HepG2 (cell line): Measurements from ENCODE around the gene KSR1. TPM values are rescaled to one million over a fixed set of nuclear protein-coding genes. Genes with fewer than 3 reads are reported as not detected.

Experiments
- EP300 ChIP-seq, 3 experiments: sonication (generic) in 1 of 3; formaldehyde crosslinking in 1 of 3; IDR thresholded peaks; 2 replicates each; pipeline versions ENCODE4 v1.5.1 to v1.6.1; 2011 to 2020; ENCODE audit warnings: low read depth in 2 of 3, low read length in 2 of 3, borderline replicate concordance in 1 of 3, improper control_type of control experiment in 1 of 3, mild to moderate bottlenecking in 1 of 3, missing genetic modification reagents in 1 of 3, moderate library complexity in 1 of 3
- ERF ChIP-seq: IDR thresholded peaks from 2 replicates; pipeline ENCODE4 v1.6.1; 2018; ENCODE audit warnings: missing biosample characterization, missing genetic modification reagents
- HES4 ChIP-seq: sonication (generic); formaldehyde crosslinking; IDR thresholded peaks from 2 replicates; pipeline ENCODE4 v1.9.0; 2021; ENCODE audit warnings: mild to moderate bottlenecking, missing genetic modification reagents, borderline replicate concordance
- MBNL3 ChIP-seq: fragments of 250-450 bp; sonication (Bioruptor Pico); conservative IDR thresholded peaks from 2 replicates; pipeline ENCODE4 v1.8.0; 2022; ENCODE audit warnings: mild to moderate bottlenecking, inconsistent platforms
- MTA1 ChIP-seq: sonication (generic); formaldehyde crosslinking; IDR thresholded peaks from 2 replicates; pipeline ENCODE4 v1.4.0; 2020; ENCODE audit warnings: missing genetic modification reagents, mild to moderate bottlenecking, borderline replicate concordance
- SPEN ChIP-seq: sonication (generic); formaldehyde crosslinking; IDR thresholded peaks from 2 replicates; pipeline ENCODE4 v1.5.1; 2020; ENCODE audit warnings: low read depth, mild to moderate bottlenecking, missing genetic modification reagents
- TEAD3 ChIP-seq: optimal IDR thresholded peaks from 2 replicates; pipeline ENCODE3; 2016; ENCODE audit warnings: borderline replicate concordance
- U2AF1 ChIP-seq: fragments of 200-400 bp; formaldehyde crosslinking; optimal IDR thresholded peaks from 2 replicates; pipeline ENCODE3; 2017; ENCODE audit warnings: mild to moderate bottlenecking, low read depth, low read length
- XRCC5 ChIP-seq: fragments of 200-400 bp; formaldehyde crosslinking; optimal IDR thresholded peaks from 2 replicates; pipeline ENCODE3; 2017; ENCODE audit warnings: mild to moderate bottlenecking, low read length
- ZBTB38 ChIP-seq: sonication (generic); formaldehyde crosslinking; IDR thresholded peaks from 2 replicates; pipeline ENCODE4 v1.5.1; 2020; ENCODE audit warnings: mild to moderate bottlenecking, missing genetic modification reagents
- ZMYM4 ChIP-seq: sonication (generic); formaldehyde crosslinking; IDR thresholded peaks from 2 replicates; pipeline ENCODE4 v1.8.1; 2023; ENCODE audit warnings: mild to moderate bottlenecking, missing genetic modification reagents
- ZNF543 ChIP-seq: sonication (generic); formaldehyde crosslinking; IDR thresholded peaks from 2 replicates; pipeline ENCODE4 v1.4.0; 2020; ENCODE audit warnings: mild to moderate bottlenecking, missing genetic modification reagents
- ZNF564 ChIP-seq: sonication (generic); formaldehyde crosslinking; IDR thresholded peaks from 2 replicates; pipeline ENCODE4 v1.8.1; 2023; ENCODE audit warnings: mild to moderate bottlenecking, missing genetic modification reagents
- ZNF629 ChIP-seq: sonication (generic); formaldehyde crosslinking; conservative IDR thresholded peaks from 2 replicates; pipeline ENCODE4 v1.5.0; 2020; ENCODE audit warnings: missing genetic modification reagents
- ZNF879 ChIP-seq: sonication (generic); formaldehyde crosslinking; IDR thresholded peaks from 2 replicates; pipeline ENCODE4 v1.8.1; 2023; ENCODE audit warnings: missing genetic modification reagents
- ZNF883 ChIP-seq: sonication (generic); formaldehyde crosslinking; IDR thresholded peaks from 2 replicates; pipeline ENCODE4 v1.5.1; 2020; ENCODE audit warnings: mild to moderate bottlenecking, missing genetic modification reagents; ENCODE audit errors: not compliant biosample characterization
- polyA plus RNA-seq, 8 experiments: library from polyadenylated mRNA; depleted of rRNA in 3 of 8; stranded (reverse) in 7 of 8; unstranded in 1 of 8; fragments of >200 nt; fragmentation: Illumina TruSeq in 4 of 8; extraction: Trizol in 4 of 8; gene quantifications; 2 replicates each; pipeline versions ENCODE4 v1.2.1 to v1.2.3, GENCODE V29; 2011 to 2016; ENCODE audit warnings: low read depth in 4 of 8, missing spikeins in 1 of 8, mixed read lengths in 1 of 8; ENCODE audit not compliant: insufficient read depth in 1 of 8
- total RNA-seq, 5 experiments: library from RNA; depleted of rRNA; stranded (reverse); fragments of >200 nt; fragmentation: Illumina TruSeq; extraction: Trizol; gene quantifications; 2 replicates each; pipeline ENCODE4 v1.2.3, GENCODE V29; 2016; ENCODE audit warnings: low read depth in 1 of 5
- TF ChIP-seq, protein P1 (sequence below): sonication (generic); formaldehyde crosslinking; conservative IDR thresholded peaks from 2 replicates; pipeline ENCODE4 v1.4.0; 2020; ENCODE audit warnings: missing genetic modification reagents
- TF ChIP-seq, protein P2 (sequence below): sonication (generic); formaldehyde crosslinking; IDR thresholded peaks from 2 replicates; pipeline ENCODE4 v1.5.0; 2020; ENCODE audit warnings: missing genetic modification reagents
- TF ChIP-seq, protein P3 (sequence below): IDR thresholded peaks from 2 replicates; pipeline ENCODE4 v1.6.1; 2018; ENCODE audit warnings: missing genetic modification reagents
- TF ChIP-seq, protein P4 (sequence below): sonication (generic); formaldehyde crosslinking; IDR thresholded peaks from 2 replicates; pipeline ENCODE4 v1.4.0; 2020; ENCODE audit warnings: missing genetic modification reagents, borderline replicate concordance
- TF ChIP-seq, protein P5 (sequence below): sonication (generic); formaldehyde crosslinking; IDR thresholded peaks from 2 replicates; pipeline ENCODE4 v1.5.0; 2020; ENCODE audit warnings: missing genetic modification reagents, mild to moderate bottlenecking, borderline replicate concordance

The KSR1 gene
- total and polyA plus RNA-seq, 2 of the 13 experiments (the other 11 are each of a cell fraction or from before 2014, with no cell fraction given): 10.1 to 16.6 TPM

DNA sequence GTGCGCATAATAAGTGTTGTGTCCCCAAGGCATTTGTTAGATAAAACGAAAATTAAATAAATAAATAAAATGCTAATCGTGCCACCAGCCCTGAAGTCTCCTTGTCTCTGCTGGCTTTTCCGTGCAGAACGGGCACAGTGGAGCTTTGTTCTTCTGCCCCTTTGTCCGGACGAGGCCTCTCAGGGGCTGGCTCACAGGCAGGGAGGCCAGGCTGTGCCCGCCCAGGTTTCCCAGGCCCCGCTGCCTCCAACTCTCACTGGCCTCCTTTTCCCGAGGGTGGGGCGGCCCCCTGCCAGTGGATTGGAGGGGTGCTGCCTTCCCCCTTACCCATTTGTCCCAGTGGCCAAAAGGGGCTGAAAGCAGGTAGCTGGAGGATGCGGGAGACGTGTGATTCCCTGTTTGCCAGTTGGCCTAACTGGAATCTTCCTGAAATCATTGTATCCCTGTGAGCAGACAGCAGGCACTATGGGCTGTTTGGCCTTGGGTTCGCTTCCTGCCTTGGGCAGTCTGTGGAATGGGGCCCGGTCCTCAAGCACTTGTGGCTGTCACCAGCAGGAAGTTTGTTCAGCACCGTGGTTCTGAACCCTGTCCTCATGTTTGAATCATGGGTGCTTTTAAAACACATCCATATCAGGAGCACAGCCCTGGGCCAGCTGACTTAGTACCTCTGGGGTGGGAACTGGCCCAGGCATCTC lies 64.4 kb downstream of the KSR1 start (continued):
- TF ChIP-seq MBNL3 (CRISPR knock-in tag) (no peak), EP300 (IDR thresholded peaks at IDR 0.05; ENCODE audit: low read depth in 2 of 2, low read length in 2 of 2) (no peak), EP300 (CRISPR knock-in tag; IDR thresholded peaks at IDR 0.05; ENCODE audit: borderline replicate concordance) (no peak), ZNF879 (no peak), SPEN (CRISPR knock-in tag) (peak; percentile 61; the same call in 1 of the 2 replicates), HES4 (CRISPR knock-in tag) (no peak), U2AF1 (peak; percentile 53), ZNF564 (CRISPR knock-in tag) (peak; percentile 18; the same call in 1 of the 2 replicates), ZBTB38 (CRISPR knock-in tag) (peak; percentile 36; the same call in 1 of the 2 replicates), ZNF629 (CRISPR knock-in tag) (peak; percentile 72), ERF (0 out of 2 replicates have a peak, but pooled peaks have one; percentile 28), ZNF543 (CRISPR knock-in tag) (peak; percentile 79), ZMYM4 (CRISPR knock-in tag) (no peak), ZNF883 (no peak), XRCC5 (peak; percentile 82), TEAD3 (CRISPR knock-in tag) (peak; percentile 49), MTA1 (CRISPR knock-in tag) (no peak)
- TF ChIP-seq, protein P1, sequence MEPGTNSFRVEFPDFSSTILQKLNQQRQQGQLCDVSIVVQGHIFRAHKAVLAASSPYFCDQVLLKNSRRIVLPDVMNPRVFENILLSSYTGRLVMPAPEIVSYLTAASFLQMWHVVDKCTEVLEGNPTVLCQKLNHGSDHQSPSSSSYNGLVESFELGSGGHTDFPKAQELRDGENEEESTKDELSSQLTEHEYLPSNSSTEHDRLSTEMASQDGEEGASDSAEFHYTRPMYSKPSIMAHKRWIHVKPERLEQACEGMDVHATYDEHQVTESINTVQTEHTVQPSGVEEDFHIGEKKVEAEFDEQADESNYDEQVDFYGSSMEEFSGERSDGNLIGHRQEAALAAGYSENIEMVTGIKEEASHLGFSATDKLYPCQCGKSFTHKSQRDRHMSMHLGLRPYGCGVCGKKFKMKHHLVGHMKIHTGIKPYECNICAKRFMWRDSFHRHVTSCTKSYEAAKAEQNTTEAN: no peak
- TF ChIP-seq, protein P2, sequence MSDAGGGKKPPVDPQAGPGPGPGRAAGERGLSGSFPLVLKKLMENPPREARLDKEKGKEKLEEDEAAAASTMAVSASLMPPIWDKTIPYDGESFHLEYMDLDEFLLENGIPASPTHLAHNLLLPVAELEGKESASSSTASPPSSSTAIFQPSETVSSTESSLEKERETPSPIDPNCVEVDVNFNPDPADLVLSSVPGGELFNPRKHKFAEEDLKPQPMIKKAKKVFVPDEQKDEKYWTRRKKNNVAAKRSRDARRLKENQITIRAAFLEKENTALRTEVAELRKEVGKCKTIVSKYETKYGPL (CRISPR knock-in tag): no peak
- TF ChIP-seq, protein P3, sequence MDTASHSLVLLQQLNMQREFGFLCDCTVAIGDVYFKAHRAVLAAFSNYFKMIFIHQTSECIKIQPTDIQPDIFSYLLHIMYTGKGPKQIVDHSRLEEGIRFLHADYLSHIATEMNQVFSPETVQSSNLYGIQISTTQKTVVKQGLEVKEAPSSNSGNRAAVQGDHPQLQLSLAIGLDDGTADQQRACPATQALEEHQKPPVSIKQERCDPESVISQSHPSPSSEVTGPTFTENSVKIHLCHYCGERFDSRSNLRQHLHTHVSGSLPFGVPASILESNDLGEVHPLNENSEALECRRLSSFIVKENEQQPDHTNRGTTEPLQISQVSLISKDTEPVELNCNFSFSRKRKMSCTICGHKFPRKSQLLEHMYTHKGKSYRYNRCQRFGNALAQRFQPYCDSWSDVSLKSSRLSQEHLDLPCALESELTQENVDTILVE (CRISPR knock-in tag): no peak
- TF ChIP-seq, protein P4, sequence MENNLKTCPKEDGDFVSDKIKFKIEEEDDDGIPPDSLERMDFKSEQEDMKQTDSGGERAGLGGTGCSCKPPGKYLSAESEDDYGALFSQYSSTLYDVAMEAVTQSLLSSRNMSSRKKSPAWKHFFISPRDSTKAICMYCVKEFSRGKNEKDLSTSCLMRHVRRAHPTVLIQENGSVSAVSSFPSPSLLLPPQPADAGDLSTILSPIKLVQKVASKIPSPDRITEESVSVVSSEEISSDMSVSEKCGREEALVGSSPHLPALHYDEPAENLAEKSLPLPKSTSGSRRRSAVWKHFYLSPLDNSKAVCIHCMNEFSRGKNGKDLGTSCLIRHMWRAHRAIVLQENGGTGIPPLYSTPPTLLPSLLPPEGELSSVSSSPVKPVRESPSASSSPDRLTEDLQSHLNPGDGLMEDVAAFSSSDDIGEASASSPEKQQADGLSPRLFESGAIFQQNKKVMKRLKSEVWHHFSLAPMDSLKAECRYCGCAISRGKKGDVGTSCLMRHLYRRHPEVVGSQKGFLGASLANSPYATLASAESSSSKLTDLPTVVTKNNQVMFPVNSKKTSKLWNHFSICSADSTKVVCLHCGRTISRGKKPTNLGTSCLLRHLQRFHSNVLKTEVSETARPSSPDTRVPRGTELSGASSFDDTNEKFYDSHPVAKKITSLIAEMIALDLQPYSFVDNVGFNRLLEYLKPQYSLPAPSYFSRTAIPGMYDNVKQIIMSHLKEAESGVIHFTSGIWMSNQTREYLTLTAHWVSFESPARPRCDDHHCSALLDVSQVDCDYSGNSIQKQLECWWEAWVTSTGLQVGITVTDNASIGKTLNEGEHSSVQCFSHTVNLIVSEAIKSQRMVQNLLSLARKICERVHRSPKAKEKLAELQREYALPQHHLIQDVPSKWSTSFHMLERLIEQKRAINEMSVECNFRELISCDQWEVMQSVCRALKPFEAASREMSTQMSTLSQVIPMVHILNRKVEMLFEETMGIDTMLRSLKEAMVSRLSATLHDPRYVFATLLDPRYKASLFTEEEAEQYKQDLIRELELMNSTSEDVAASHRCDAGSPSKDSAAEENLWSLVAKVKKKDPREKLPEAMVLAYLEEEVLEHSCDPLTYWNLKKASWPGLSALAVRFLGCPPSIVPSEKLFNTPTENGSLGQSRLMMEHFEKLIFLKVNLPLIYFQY (CRISPR knock-in tag): peak; percentile 41; the same call in 1 of the 2 replicates
- TF ChIP-seq, protein P5, sequence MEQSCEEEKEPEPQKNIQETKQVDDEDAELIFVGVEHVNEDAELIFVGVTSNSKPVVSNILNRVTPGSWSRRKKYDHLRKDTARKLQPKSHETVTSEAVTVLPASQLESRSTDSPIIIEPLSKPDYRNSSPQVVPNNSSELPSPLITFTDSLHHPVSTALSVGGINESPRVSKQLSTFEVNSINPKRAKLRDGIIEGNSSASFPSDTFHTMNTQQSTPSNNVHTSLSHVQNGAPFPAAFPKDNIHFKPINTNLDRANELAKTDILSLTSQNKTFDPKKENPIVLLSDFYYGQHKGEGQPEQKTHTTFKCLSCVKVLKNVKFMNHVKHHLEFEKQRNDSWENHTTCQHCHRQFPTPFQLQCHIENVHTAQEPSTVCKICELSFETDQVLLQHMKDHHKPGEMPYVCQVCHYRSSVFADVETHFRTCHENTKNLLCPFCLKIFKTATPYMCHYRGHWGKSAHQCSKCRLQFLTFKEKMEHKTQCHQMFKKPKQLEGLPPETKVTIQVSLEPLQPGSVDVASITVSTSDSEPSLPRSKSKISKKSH (CRISPR knock-in tag): no peak
